DMS53 (cell line): ENCODE results near the gene SLC25A23.

Experiments used
- DNase-seq: peaks from one replicate; lab custom pipeline; 2025; lab: John Stamatoyannopoulos, UW

Gene SLC25A23

DNA sequence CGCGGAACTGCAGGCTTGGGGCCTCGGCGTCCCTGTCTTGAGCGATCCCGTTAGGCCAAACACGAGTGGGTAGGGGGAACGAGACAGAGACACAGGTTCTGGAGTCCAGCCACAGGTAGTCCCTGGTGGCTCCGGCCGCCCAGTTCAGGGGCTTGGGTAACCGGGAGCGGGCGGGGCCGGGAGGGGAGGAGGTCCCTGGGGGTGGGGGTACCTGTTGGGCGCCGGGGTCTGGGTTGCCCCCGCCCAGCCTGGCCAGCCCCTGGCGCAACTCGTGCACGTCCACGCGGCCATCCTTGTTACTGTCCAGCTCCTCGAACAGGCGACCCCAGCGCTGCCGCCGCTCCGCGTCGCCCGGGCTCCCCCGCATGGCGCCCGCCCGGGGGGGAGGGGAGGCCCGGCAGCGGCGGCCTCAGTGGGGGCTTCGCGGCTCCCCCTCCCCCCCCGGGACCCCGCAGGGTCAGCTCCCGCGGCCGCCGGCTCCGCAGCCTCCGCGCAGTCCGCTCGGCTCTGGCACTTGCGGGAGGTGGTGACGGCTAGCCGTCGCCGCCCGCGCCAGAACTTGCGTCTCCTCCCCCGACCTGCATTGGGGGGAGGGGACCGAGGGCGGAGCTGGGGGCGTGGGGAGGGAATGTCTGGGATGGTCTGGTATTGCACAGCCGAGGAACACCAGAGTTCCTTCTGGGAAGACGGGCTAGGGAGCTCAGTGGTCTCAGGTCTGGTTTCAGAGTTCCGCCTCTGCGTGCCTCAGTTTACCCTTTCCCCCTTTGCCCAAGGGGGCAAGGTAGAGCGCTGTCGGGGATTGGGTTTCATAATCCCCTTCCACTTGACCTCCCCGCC is at the start of gene SLC25A23:
TSS of gene SLC25A23 (minus strand) at position 531 of the 837 bp plus-strand sequence. CDS start at position 367, 164 bp downstream.
- peak; percentile 85 for DNase-seq

DNA sequence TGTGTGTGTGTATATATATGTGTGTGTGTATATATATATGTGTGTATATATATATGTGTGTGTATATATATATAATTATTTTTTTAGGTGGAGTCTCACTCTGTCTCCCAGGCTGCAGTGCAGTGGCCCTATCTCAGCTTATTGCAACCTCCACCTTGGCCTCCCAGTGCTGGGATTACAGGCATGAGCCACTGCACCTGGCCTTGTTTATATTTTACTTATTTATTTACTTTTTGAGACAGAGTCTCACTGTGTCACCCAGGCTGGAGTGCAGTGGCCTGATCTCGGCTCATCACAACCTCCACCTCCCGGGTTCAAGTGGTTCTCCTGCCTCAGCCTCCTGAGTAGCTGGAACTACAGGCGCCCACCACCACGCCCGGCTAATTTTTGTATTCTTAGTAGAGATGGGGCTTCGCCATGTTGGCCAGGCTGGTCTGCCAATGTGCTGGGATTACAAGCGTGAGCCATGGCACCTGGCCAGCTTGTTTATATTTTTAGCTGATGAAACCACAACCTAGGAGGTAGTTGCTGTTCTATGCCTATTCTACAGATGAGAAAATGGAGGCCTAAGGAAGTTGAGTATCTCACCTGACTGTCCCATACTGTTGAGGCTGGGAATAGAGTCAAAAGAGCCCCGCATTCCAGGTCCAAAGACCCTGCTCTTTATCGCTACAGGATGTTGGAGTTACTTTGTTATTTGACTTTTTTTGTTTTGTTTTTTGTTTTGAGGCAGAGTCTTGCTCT is 48.6 kb upstream of the SLC25A23 start:
- DNase-seq, result peak; percentile 53

DNA sequence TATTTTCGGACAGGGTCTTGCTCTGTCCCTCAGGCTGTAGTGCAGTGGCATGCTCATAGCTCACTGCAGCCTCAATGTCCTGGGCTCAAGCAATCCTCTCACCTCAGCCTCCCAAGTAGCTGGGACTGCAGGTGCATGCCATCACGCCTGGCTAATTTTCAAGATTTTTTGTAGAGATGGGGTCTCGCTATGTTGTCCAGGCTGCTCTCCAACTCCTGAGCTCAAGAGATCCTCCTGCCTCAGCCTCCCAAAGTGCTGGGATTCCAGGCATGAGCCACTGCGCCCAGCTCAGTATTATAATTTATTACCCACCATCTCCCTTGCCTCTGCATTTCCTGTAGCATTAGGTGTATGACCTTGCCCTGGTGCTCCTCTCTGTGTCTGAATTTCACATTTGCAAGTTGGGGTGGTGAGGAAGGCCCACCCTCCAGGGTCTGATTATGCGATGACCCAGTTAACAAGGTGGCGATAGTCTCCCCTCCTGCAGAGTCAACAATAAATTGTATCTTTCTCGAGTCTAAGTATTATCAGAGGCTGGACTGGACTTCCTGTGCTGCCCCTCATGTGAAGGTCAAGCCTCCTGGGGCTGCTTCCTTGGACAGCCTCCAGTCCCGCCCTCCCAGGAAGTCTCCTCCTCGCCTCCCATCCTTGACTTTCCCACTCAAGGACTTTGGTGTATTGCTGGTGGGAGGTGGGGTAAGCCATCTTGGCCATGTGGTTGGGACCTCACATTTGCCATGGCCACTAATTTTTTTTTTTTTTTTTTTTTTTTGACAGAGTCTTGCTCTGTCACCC is 44.0 kb upstream of the SLC25A23 start:
- no peak for DNase-seq

DNA sequence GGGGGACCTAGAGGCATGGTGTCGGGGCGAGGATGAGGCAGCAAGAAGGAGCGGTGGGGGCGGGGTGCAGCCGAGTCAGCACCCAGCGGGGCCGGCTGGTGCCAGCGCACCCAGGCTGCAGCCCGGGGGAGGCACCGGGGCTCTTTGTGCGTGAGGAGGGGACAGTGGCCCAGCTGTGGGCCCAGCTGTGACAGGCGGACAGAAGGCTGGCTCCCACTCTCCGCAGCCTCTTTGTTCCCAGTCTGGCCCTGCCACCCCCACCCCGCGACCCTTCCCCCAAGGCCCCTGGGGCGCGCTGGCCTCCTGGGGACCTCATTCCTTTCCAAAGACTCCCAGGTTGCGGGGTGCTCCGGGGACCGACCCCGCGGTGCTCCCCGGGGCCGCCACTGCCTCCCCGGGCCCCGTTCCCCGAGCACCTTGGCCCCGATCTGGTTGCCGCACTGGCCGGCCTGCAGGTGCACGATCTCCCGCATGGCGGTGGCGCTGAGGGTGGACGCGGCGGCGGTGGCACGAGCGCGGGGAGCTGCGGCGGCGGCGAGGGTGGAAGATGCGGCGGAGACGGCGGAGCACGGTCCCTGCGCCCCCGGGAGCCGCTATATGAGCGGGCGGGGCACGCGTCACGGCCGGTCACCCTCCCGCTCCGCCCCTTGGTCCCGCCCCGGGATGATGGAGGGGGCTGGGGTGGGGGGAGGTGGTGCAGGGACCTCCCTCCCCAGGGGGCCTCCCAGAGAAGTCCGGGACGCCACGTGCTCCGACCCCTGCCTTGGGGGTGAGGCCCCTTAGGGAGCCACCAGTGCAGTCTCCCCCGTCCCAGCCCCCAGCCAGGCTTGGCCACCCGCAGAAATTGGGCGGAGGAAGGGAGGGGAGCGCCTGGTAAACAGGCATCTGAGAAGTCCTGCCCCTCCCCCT is 42.4 kb upstream of the SLC25A23 start, which contains the start of gene TUBB4A:
TSS of gene TUBB4A (minus strand) at position 570 of the 909 bp plus-strand sequence. CDS start at position 473, 97 bp downstream.
- peak; percentile 25 for DNase-seq

DNA sequence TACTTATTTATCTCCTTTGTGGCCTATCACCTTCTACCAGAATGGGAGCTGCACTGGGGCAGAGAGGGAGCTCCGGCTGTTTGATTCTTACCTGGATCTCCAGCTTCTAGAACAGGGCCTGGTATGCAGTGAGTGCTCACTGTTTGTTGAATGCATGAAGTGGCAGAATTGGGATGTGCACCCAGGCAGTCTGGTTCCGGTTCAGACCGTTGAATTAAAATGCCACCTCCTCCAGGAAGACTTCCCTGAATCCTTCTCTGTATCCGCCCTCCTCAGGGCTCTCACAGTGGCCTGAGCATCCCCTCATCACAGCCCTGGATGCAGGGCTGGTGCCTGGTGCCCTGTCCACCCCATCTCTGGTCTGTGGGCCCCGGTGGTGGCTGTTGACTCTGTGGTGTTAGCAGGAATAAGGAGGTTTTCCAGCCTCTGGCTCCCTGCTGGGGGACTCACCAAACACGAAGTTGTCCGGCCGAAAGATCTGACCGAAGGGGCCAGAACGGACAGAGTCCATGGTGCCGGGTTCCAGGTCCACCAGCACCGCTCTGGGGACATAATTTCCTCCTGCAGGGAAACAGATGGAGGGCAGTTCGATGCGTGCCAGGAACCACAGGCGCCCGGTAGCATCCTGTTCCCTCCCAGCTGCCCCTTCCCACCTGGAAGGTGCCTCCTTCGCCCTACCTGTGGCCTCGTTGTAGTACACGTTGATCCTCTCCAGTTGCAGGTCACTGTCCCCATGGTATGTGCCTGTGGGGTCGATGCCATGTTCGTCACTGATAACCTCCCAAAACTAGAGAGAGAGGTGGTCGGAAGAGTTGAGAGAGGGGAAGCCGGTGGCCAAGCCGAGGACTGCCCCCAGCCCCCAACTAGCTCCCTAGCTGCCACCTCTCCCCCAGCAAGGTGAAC is 41.5 kb upstream of the SLC25A23 start:
- no peak for DNase-seq

DNA sequence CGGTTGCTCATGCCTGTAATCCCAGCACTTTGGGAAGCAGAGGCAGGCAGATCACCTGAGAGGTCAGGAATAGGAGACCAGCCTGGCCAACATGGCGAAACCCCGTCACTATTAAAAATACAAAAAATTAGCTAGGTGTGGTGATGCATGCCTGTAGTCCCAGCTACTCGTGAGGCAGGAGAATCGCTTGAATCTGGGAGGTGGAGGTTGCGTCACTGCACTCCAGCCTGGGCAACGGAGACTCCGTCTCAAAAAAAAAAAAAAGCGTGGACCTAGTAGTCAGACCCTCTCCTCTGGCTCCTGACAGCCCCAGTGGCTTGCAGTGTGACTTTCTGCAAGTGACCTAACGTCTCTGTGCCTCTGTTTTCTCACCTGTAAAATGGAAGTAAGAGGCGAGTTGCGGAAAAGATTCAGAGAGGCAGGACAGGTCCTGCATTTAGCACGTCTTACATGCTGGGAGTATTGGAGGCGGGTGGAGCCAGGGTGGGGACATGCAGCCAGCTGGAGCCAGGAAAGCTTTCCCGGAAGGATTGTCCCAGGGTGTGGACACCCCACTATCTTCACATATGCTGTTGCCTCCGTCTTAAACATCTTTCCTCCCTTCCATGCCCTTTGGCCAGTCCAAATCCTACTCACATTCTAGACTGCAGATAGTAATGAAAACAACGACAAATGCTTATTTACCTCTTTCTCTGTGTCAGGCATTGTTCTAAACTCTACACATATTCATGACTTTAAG is 39.6 kb upstream of the SLC25A23 start:
- DNase-seq, result no peak

DNA sequence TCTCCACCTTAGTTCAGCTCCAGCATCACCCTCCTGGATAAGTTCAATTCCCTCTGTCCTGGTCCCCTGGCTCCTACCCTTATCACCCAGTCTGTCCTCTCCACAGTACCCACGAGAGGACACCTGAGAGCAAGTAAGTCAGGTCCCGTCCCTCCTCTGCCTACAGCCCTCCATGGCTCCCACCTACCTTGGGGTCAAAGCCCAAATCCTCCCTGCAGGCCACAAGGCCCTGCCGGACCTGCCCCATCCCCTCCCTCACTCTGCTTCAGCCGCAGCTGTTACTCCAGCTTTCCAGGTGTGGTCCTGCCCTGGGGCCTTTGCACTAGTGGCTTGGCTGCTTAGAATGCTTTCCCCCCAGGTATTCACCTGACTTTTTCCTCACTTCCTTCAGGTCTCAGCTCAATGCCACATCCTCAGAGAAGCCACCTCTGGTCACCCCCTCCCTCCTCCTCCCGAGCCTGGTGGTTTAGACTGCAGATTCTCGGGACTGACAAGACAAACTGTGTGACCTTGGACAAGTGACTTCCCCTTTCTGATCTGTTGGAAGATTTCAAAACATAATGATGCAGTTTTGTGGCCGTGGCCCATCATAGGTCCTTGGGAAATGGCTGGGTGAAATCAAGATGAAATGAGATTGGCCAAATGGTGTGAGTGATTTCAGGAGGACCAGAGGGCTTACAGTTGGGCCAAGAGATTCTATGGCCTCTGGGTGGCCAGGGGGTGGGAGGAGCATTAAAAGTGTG is 38.9 kb upstream of the SLC25A23 start:
- DNase-seq, result no peak

DNA sequence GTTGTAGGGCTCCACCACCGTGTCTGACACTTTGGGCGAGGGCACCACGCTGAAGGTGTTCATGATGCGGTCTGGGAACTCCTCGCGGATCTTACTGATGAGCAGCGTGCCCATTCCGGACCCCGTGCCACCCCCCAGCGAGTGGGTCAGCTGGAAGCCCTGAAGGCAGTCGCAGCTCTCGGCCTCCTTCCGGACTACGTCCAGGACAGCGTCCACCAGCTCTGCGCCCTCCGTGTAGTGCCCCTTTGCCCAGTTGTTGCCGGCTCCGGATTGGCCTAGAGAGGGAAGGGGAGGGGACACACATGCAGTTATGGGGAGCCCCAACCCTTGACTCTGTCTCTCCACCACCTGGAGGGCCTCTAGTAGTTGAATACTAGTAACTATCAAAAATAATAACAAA is 36.4 kb upstream of the SLC25A23 start:
- DNase-seq, result no peak

DNA sequence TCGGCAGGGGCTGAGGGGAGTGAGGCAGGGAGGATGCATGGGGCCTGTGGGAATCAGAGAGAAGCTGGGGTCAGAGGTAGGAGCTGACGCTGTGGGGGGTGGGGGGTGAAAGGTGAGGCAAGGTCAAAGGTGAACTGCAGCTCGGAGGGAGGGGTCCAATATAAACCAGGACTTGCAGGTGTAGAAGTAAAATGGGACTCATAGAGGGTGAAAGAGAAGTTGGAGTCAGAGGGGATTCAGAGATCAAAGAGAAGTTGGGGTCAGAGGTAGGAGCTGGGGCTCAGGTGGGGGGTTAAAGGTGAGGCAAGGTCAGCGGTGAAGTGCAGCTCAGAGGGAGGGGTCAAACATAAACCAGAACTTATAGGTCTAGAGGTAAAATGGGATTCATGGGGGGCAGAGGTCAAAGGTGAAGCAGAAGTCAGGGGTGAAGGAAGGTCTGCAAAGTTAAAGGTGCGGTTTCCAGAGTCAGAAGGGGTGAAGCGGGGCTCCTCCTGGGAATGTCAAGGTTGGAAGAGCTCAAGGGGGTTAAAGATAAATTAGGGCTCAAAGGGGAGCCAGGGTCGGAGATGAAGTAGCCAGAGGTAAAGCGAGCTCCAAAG is 34.9 kb upstream of the SLC25A23 start:
- no peak for DNase-seq

DNA sequence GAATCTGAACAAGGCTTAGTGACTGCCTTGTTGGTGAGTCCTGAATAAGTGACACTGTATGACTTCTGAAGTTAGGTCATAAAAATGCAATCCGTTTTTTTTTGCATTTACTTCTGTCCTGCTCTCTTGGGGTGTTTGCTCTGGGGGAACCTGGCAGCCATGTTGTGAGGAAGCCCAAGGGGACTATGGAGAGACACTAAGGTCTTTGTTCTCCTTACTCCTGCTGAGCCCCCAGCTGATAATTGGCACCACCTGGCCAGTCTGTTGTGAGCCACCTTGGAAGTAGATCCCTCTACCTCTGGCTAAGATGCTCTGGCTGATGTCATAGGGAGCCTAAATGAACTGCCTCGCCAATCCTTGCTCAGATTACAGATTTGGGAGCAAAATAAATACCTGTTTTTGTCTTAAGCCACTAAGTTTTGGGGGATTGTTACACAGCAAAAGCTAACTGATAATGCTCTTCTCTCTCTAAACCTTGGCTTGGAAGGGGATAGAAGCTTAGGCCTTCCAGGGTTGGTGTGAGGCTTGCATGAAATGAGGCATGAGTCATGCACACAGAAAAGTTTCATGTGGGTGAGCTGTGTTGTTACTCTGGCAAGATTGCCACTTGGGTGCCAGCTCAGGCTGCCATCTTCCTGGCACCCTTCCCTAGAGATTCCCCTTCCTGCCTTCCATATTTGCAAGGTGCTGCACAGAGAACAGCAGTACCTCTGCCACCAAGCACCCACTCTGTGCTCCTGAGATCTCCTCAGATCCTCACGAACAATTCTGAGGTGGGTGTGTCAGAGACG is 32.4 kb upstream of the SLC25A23 start:
- DNase-seq, result no peak

DNA sequence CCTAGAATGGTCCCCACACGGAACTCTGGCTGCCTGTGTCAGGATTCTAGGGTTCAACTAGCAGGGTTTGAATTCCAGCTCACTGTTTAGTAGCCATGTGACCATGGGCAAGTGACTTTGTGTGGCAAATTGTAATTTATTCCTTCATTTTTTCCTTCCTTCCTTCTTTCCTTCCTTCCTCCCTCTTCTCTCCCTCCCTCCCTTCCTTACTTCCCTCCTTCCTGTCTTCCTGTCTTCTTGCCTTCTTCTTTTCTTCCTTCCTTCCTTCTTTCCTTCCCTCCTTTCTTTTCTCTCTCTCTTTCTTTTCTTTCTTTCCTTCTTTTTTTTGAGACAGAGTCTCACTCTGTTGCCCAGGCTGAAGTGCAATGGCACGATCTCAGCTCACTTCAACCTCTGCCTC is 30.5 kb upstream of the SLC25A23 start:
- no peak for DNase-seq

DNA sequence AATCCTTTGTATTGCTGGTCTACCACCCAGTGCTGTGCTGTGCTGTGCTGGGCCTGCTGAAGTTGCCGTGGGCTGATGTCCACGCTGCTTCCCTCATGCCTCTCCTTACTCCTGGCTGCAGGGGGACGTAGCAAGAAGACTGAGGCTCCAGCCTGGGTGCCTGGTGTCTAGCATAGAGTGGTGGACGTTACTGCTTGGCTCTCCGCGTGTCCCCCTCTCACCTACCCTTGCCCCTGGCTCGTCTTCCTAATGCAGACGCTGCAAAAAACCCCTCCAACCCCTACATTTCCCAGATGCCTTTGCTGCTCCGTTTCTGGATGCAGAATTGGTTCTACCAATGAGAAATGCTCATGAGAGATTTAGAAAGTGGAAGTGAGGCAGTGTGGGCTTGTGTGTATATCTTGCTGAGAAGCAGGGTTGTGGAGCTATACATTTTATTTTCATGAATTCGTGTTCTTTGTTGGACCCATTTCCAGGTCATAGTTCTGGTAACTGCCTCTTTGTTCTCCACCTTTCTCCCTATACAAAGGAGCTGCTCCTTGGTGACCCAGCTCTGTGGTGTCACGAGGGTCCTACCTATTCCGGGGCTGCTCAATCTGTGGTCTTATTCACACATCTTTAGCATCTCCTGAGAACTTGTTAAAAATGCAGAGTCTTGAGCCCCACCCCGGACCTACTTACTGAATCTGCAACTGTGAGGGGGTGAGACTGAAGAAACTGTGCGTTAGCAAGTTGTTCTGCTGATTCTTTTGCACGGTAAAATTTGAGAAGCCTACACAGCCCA is 29.9 kb upstream of the SLC25A23 start:
- DNase-seq, result no peak

DNA sequence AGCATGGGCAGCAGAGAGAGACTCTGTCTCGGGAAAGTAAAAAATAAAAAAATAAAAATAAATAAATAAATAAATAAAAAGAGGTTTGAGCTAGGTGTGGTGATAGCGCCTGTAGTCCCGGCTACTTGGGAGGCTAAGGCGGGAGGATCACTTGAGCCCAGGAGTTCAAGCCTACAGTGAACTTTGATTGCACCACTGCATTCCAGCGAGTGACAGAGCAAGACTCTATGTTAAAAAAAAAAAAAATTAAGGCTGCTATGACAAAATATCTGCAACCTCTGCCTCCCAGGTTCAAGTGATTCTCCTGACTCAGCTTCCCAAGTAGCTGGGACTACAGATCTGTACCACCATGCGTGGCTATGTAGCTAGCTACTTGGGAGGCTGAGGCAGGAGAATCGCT is 25.2 kb upstream of the SLC25A23 start:
- no peak for DNase-seq

DNA sequence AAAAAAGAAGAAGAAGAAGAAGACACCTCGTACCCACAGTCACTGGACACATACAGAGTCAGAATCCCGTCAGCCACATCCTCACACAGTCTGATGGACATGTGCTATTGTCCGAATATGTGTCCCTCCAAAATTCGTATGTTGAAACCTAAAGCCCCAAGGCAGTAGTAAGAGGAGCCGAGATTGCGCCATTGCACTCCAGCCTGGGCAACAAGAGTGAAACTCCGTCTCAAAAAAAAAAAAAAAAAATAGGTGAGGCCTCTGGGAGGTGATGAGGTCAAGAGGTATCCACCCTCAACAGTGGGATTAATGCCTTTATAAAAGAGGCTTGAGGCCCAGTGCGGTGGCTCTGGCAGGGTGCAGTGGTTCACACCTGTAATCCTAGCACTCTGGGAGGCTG is 24.6 kb upstream of the SLC25A23 start:
- DNase-seq, result no peak

DNA sequence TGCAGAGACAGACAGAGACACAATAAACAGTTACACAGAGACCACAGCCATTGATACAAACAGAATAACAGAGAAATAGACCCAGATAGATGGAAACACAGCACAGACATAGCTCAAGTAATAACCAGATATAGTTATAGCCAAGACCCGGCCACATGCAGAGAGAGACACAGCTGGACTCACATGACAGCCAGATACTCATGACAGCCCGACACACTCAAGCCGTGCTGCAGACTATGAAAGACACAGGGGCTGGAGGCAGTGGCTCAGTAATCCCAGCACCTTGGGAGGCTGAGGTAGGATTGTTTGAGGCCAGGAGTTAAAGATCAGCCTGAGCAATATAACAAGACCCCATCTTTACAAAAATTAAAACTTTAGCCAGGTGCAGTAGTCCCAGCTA is 23.6 kb upstream of the SLC25A23 start:
- no peak for DNase-seq

DNA sequence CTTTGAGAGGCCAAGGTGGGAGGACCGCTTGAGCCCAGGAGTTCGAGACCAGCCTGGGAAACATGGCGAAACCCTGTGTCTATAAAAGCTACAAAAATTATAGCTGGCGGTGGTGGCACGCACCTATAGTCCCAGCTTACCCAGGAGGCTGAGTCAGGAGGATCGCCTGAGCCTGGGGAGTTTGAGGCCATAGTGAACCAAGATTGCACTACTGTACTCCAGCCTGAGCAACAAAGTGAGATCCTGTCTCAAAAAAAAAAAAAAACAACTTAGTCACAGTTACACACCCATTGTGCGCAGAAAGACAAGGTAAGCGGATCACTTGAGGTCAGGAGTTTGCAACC is 22.7 kb upstream of the SLC25A23 start:
- DNase-seq, result no peak
